Hematopoietic multipotent progenitor cell treated with erythropoietin and hydrocortisone succinate and interleukin-3 and kit ligand, for 8 days (in vitro differentiated cells): ENCODE measurements around the gene BRDT.
"Not testable (repeated sequence)": the region's sequence is repeated elsewhere in the genome, so short reads cannot be mapped to it uniquely, and the experiment has no call there.

ENCODE experiments used
- DNase-seq: peaks from one replicate; pipeline ENCODE4 v3.0.0-alpha.2; 2015

The BRDT gene

GRCh38 chr1:91993256-91993655, 44.1 kb downstream of the BRDT start:
- no peak for DNase-seq

GRCh38 chr1:91997607-91998195, 48.5 kb downstream of the BRDT start:
- DNase-seq, result peak; percentile 64

GRCh38 chr1:92004129-92004528, 54.9 kb downstream of the BRDT start:
- DNase-seq, result no peak

- no peak for DNase-seq
These were observed 64.7 kb downstream of the BRDT start for GRCh38 chr1:92013923-92014322.

- peak; percentile 35 for DNase-seq
These were observed 67.6 kb downstream of the BRDT start for GRCh38 chr1:92016720-92017316.

GRCh38 chr1:92017656-92018055, 68.5 kb downstream of the BRDT start:
- no peak for DNase-seq

GRCh38 chr1:92026042-92026441, 76.8 kb downstream of the BRDT start:
- DNase-seq, result not testable (repeated sequence)

GRCh38 chr1:92026806-92027205, 77.6 kb downstream of the BRDT start:
- no peak for DNase-seq

- DNase-seq, result no peak
These were observed 80.2 kb downstream of the BRDT start for GRCh38 chr1:92029241-92029922.

GRCh38 chr1:92030656-92031107, 81.5 kb downstream of the BRDT start:
- DNase-seq, result no peak

GRCh38 chr1:92031281-92032110, 82.3 kb downstream of the BRDT start:
- no peak for DNase-seq

- DNase-seq, result no peak
These were observed 88.2 kb downstream of the BRDT start for GRCh38 chr1:92037400-92037799.

- DNase-seq, result no peak
These were observed 89.6 kb downstream of the BRDT start for GRCh38 chr1:92038695-92039346.

GRCh38 chr1:92040971-92041370, 91.8 kb downstream of the BRDT start:
- DNase-seq, result no peak

GRCh38 chr1:92043621-92044020, 94.4 kb downstream of the BRDT start:
- no peak for DNase-seq

GRCh38 chr1:92045766-92046495, 96.7 kb downstream of the BRDT start:
- DNase-seq, result no peak

- DNase-seq, result no peak
These were observed 102.7 kb downstream of the BRDT start for GRCh38 chr1:92051948-92052347.
